Prostate gland (tissue), 2 donors: ENCODE measurements around the gene RBM19. TPM values are rescaled to one million over a fixed set of nuclear protein-coding genes. Genes with fewer than 3 reads are reported as not detected.

Experiments
- DNase-seq: peaks from one replicate; pipeline ENCODE4 v3.0.0-alpha.2; 2019; ENCODE audit warnings: low spot score
- H3K27ac ChIP-seq, 2 donors: fragments of 200-600 bp; sonication (generic); 2 replicates each; pipeline ENCODE4 v1.5.1; 2017 to 2019
- H3K27me3 ChIP-seq: fragments of 200-600 bp; sonication (generic); replicated peaks from 2 replicates; pipeline ENCODE4 v1.5.1; 2019; ENCODE audit not compliant: insufficient read depth
- H3K36me3 ChIP-seq, 2 donors: fragments of 200-600 bp; sonication (generic); 1 replicate in 1 of 2; 2 replicates in 1 of 2; pipeline versions ENCODE4 v1.5.1 to v1.8.1; 2017 to 2019
- H3K4me1 ChIP-seq: fragments of 200-600 bp; sonication (generic); replicated peaks from 2 replicates; pipeline ENCODE4 v1.5.1; 2019
- H3K4me3 ChIP-seq, 2 donors: fragments of 200-600 bp; sonication (generic); 2 replicates each; pipeline ENCODE4 v1.5.1; 2017 to 2019
- H3K9me3 ChIP-seq: fragments of 200-600 bp; sonication (generic); 2 replicates; pipeline ENCODE4 v1.5.1; 2017
- POLR2A ChIP-seq: fragments of 450-650 bp; IDR thresholded peaks from one replicate; pipeline ENCODE4 v1.6.1; 2016; ENCODE audit warnings: antibody characterized with exemption, mild to moderate bottlenecking
- POLR2AphosphoS5 ChIP-seq: sonication (generic); formaldehyde crosslinking; IDR thresholded peaks from one replicate; pipeline ENCODE4 v1.6.1; 2017; ENCODE audit warnings: antibody characterized with exemption
- WGBS: methylation state at CpG from one replicate; pipeline ENCODE4 v1.1.5; 2018; 5-methylcytosine and 5-hydroxymethylcytosine counted together
- intact Hi-C: fragments of 100-400 bp; cut with DNase I; formaldehyde crosslinking; loops from one replicate; pipeline ENCODE4 v1.14.2; 2022
- total RNA-seq, 2 donors: library from RNA; depleted of rRNA; stranded (reverse); fragments of >200 nt; gene quantifications; one replicate each; pipeline ENCODE4 v1.1.0, GENCODE V29; 2016
- TF ChIP-seq, protein P1 (sequence below), 4 experiments: fragments of 200-600 bp in 2 of 4; fragments of 450-650 bp in 2 of 4; sonication (generic) in 2 of 4; IDR thresholded peaks; 1 replicate in 3 of 4; 2 replicates in 1 of 4; pipeline ENCODE4 v1.5.1; 2016 to 2019; ENCODE audit warnings: antibody characterized with exemption in 4 of 4, mild to moderate bottlenecking in 2 of 4, moderate library complexity in 2 of 4

The RBM19 gene
- total RNA-seq, 2 donors from 2014 or later, result 27.2 to 49.9 TPM

DNA sequence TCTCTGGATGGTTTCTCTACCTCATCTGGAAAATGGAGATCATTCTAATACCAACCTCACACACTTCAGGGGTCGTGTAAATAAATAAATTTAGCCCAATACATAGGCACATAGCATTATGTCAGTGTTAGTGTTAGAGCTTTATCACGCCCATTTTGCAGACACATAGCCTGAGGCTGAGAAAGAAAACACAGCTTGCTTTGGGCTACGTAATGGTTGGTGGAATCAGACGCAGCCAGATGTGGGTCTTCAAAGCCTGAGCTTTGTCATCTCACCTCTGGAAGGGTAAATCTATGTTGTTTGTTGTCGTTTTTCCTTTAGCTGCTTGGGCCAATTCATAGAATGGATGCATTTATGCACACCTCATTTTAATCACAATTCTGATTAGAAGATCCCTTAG, 191.6 kb downstream of the RBM19 start:
- no peak overlapping the region for H3K27ac ChIP-seq
- no peak for DNase-seq
- no peaks in the 10 kb centered on the region for H3K9me3 ChIP-seq
- H3K27me3 ChIP-seq, result peaks cover 5% of the 10 kb centered on the region
- intact Hi-C loops, result no loop called here
- no peak overlapping the region for H3K4me3 ChIP-seq
- H3K4me1 ChIP-seq, result no peaks in the 10 kb centered on the region
- WGBS, result 82% methylated on average over 5 of the region's 5 CpGs
- TF ChIP-seq POLR2A (no peak), POLR2AphosphoS5 (no peak)
- TF ChIP-seq, protein P1, sequence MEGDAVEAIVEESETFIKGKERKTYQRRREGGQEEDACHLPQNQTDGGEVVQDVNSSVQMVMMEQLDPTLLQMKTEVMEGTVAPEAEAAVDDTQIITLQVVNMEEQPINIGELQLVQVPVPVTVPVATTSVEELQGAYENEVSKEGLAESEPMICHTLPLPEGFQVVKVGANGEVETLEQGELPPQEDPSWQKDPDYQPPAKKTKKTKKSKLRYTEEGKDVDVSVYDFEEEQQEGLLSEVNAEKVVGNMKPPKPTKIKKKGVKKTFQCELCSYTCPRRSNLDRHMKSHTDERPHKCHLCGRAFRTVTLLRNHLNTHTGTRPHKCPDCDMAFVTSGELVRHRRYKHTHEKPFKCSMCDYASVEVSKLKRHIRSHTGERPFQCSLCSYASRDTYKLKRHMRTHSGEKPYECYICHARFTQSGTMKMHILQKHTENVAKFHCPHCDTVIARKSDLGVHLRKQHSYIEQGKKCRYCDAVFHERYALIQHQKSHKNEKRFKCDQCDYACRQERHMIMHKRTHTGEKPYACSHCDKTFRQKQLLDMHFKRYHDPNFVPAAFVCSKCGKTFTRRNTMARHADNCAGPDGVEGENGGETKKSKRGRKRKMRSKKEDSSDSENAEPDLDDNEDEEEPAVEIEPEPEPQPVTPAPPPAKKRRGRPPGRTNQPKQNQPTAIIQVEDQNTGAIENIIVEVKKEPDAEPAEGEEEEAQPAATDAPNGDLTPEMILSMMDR (IDR thresholded peaks at IDR 0.05), result no peak
- H3K36me3 ChIP-seq, result no peaks in the 10 kb centered on the region

DNA sequence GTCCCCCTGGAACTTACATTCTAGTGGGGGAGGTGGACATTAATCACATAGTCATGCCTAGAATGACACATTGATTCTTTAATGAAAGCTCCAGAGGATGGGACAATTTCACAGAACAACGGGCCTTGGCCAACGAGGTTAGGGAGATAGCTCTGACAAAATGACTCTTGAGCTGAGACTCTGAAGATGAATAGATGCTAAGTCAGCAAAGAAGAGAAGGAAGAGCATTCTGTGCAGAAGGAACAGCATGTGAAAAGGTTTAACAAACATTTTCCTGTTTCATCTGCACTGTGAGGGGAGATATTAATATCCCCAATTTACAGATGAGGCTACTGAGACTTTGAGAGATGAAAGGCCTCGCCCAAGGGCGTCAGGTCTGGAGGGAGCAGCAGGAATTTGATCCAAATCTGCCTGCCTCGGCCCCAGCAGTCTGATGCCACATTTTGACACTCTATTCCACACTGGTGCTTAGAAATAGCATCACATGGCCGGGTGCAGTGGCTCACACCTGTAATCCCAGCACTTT, 193.6 kb downstream of the RBM19 start:
- no peaks in the 10 kb centered on the region for H3K4me1 ChIP-seq
- no peaks in the 10 kb centered on the region for H3K9me3 ChIP-seq
- no peaks in the 10 kb centered on the region for H3K36me3 ChIP-seq
- no peak overlapping the region for H3K27ac ChIP-seq
- DNase-seq, result no peak
- peaks cover 9% of the 10 kb centered on the region for H3K27me3 ChIP-seq
- intact Hi-C loops, result no loop called here
- no peak for TF ChIP-seq POLR2A
- no peak for TF ChIP-seq POLR2AphosphoS5
- TF ChIP-seq, protein P1 (IDR thresholded peaks at IDR 0.05), result no peak
- H3K4me3 ChIP-seq, result no peak overlapping the region
- WGBS, result 83% methylated on average over 6 of the region's 6 CpGs

DNA sequence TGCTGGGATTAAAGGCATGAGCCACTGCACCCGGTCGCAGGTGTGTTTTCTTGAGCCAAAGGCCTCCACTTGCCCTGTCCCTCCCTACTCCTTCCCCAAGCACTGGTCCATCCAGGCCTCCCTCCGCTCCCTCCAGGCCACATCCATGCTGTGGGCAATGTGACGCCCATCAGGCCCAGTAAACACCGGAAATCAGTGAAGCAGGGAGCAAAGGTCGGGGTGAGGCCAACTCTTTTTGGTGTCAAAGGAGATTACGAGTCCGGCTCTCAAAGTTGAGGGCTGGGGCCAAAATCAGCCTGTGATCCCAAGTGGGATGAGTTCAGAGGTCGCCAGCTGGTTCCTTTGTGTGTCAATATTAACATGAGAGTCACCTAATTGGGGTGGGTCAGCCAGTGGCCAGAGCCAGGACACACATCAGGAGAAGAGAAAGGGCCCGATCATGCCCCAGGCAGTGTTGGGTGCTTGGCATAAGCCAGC, 195.7 kb downstream of the RBM19 start:
- TF ChIP-seq, protein P1 (IDR thresholded peaks at IDR 0.05), result no peak
- TF ChIP-seq POLR2A (no peak), POLR2AphosphoS5 (no peak)
- 73% methylated on average over 10 of the region's 10 CpGs for WGBS
- Histone ChIP-seq H3K9me3 (no peaks in the 10 kb centered on the region), H3K27me3 (peaks cover 9% of the 10 kb centered on the region), H3K4me3 (no peak overlapping the region), H3K4me1 (no peaks in the 10 kb centered on the region), H3K36me3 (no peaks in the 10 kb centered on the region), H3K27ac (no peak overlapping the region)
- DNase-seq, result no peak
- intact Hi-C loops, result no loop called here

DNA sequence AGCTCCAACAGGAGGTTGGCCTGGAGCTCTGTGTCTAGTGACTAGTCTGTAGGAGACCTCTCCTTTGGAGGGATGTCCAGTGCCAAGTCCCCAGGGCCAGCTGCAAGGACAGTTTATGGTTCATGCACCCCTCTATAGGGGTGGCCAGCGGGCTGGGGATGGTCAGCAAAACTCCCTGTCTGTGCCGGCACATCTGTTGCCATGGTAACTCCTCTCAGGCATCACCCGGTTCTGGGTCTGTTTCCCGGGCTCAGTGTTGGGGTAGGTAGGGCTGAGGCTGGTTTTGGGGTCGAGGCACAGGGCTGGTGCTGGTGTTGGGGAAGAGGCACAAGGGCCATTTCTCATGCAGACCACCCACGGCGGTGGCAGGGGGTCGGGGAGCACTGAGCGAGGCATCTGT, 196.8 kb downstream of the RBM19 start:
- no peak for TF ChIP-seq POLR2A
- TF ChIP-seq POLR2AphosphoS5, result no peak
- TF ChIP-seq, protein P1 (IDR thresholded peaks at IDR 0.05), result no peak
- H3K27ac ChIP-seq, result no peak overlapping the region
- WGBS, result 59% methylated on average over 9 of the region's 9 CpGs
- peaks cover 9% of the 10 kb centered on the region for H3K27me3 ChIP-seq
- no peak overlapping the region for H3K4me3 ChIP-seq
- no peaks in the 10 kb centered on the region for H3K4me1 ChIP-seq
- no peak for DNase-seq
- no peaks in the 10 kb centered on the region for H3K36me3 ChIP-seq
- intact Hi-C loops, result no loop called here
- H3K9me3 ChIP-seq, result no peaks in the 10 kb centered on the region

DNA sequence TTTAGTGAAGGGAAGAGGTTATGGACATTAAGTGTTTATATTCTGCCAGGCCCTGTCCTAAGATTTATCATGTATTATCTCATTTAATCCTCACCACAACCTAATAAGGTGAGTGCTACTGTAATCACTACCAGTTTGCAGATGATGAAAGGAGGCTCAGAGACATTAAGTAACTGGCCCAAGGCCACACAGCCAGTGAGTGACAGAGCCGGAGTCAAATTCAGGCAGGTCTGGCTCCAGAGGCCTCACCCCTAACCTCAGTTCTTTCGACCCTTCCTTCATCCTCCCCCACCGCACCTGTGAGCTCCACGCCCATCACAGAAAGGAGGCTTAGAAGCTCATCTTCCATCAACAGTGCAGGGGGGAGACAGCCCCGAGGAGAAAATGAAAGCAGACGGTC, 197.3 kb downstream of the RBM19 start:
- no peaks in the 10 kb centered on the region for H3K9me3 ChIP-seq
- H3K27ac ChIP-seq, result no peak overlapping the region
- no peaks in the 10 kb centered on the region for H3K36me3 ChIP-seq
- no peak overlapping the region for H3K4me3 ChIP-seq
- intact Hi-C loops, result no loop called here
- H3K27me3 ChIP-seq, result peaks cover 9% of the 10 kb centered on the region
- no peaks in the 10 kb centered on the region for H3K4me1 ChIP-seq
- no peak for DNase-seq
- 69% methylated on average over 6 of the region's 6 CpGs for WGBS
- TF ChIP-seq, protein P1 (IDR thresholded peaks at IDR 0.05), result no peak
- TF ChIP-seq POLR2AphosphoS5, result no peak
- TF ChIP-seq POLR2A, result no peak
